HG03108 (cell line): ENCODE data around the gene DAAM1.

ENCODE experiments used
- ATAC-seq: cut with Tn5 transposase; IDR thresholded peaks from one replicate; pipeline ENCODE4 v1.9.1; 2021; ENCODE audit warnings: moderate library complexity; ENCODE audit not compliant: unreplicated experiment

The DAAM1 gene

GRCh38 chr14:59282378-59282765, 93.9 kb downstream of the DAAM1 start:
- no peak for ATAC-seq

GRCh38 chr14:59283361-59283760, 94.9 kb downstream of the DAAM1 start:
- ATAC-seq: no peak

- ATAC-seq: no peak
Measured at GRCh38 chr14:59284059-59284458, 95.6 kb downstream of the DAAM1 start.

GRCh38 chr14:59292028-59292427, 103.6 kb downstream of the DAAM1 start:
- no peak for ATAC-seq

- no peak for ATAC-seq
Measured at GRCh38 chr14:59292921-59293534, 104.6 kb downstream of the DAAM1 start.

- ATAC-seq: no peak
Measured at GRCh38 chr14:59293935-59294661, 105.6 kb downstream of the DAAM1 start.

- no peak for ATAC-seq
Measured at GRCh38 chr14:59294662-59294992, 106.2 kb downstream of the DAAM1 start.

- no peak for ATAC-seq
Measured at GRCh38 chr14:59295951-59296350, 107.5 kb downstream of the DAAM1 start.

- no peak for ATAC-seq
Measured at GRCh38 chr14:59296508-59296907, 108.0 kb downstream of the DAAM1 start.

GRCh38 chr14:59297071-59297776, 108.8 kb downstream of the DAAM1 start:
- no peak for ATAC-seq

- no peak for ATAC-seq
Measured at GRCh38 chr14:59299731-59300130, 111.3 kb downstream of the DAAM1 start.

GRCh38 chr14:59301354-59301753, 112.9 kb downstream of the DAAM1 start:
- peak; percentile 77 for ATAC-seq

GRCh38 chr14:59302313-59302712, 113.8 kb downstream of the DAAM1 start:
- ATAC-seq: no peak

GRCh38 chr14:59303216-59303615, 114.7 kb downstream of the DAAM1 start:
- no peak for ATAC-seq

- ATAC-seq: no peak
Measured at GRCh38 chr14:59305231-59305630, 116.8 kb downstream of the DAAM1 start.

GRCh38 chr14:59305836-59306555, 117.5 kb downstream of the DAAM1 start:
- no peak for ATAC-seq

- no peak for ATAC-seq
Measured at GRCh38 chr14:59306775-59307174, 118.3 kb downstream of the DAAM1 start.

GRCh38 chr14:59308086-59308485, 119.6 kb downstream of the DAAM1 start:
- ATAC-seq: no peak

GRCh38 chr14:59308673-59309072, 120.2 kb downstream of the DAAM1 start:
- ATAC-seq: no peak

GRCh38 chr14:59309291-59309900, 120.9 kb downstream of the DAAM1 start:
- no peak for ATAC-seq

GRCh38 chr14:59310633-59311032, 122.2 kb downstream of the DAAM1 start:
- no peak for ATAC-seq
